ENCODE measurements around the gene C6orf52. TPM values are rescaled to one million over a fixed set of nuclear protein-coding genes. Genes with fewer than 3 reads are reported as not detected.
"Not testable (repeated sequence)": the region's sequence is repeated elsewhere in the genome, so short reads cannot be mapped to it uniquely, and the experiment has no call there.

The C6orf52 gene
- total RNA-seq, result not detected

DNA sequence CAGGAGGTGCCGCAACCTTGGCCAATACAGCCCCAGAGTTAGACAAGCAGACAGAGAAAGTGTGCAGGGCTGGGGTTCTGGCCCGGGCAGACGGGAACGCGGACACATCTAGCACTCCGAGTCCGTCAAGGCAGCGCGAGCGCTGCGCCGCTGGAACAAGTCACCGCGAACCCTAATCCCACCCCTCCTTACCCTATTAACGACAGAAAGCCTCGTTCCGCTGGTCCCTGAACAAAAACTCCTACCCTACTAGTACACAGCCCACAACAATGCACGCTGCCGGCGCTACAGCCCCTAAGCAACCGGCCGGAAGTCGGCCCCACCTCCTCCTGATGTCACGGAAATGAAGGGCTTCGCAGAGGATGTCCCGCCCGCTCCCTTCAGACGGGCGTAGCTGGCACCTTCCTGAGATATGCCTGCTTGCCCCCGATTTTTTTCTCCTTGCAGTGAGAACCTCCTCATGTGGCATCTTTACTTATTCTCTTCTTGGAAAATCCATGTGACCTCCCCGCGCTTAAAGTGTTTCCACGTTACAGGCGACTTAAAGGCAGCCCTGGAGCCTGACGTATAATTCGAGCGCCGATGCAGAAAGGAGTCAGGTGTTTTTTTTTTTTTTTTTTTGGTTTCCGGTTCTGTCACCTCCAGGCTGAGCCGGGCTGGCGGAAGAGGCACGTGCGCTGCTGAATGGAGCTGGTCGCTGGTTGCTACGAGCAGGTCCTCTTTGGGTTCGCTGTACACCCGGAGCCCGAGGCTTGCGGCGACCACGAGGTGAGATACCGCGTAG lies at the start of gene C6orf52, which contains the start of gene PAK1IP1:
TSS of gene C6orf52 (minus strand) at position 315 of the 784 bp plus-strand sequence. CDS start 7,066 bp downstream, outside the sequence.
TSS of gene PAK1IP1 (plus strand) at position 671 of the 784 bp plus-strand sequence. CDS start at position 685, 14 bp downstream.
- H3K4me3 Mint-ChIP-seq, result peak within 1 kb of the TSS; percentile 90
- H3K27ac Mint-ChIP-seq, result peak within 1 kb of the TSS; percentile 99
- ATAC-seq (replicated peaks), result peak; percentile 98
- H3K36me3 Mint-ChIP-seq (ENCODE audit: low read depth), result peaks cover 54% of the 10 kb centered on the region
- H3K27me3 Mint-ChIP-seq, result no peaks in the 10 kb centered on the region
- H3K4me1 Mint-ChIP-seq, result no peaks in the 10 kb centered on the region
- no peaks in the 10 kb centered on the region for H3K9me3 Mint-ChIP-seq

DNA sequence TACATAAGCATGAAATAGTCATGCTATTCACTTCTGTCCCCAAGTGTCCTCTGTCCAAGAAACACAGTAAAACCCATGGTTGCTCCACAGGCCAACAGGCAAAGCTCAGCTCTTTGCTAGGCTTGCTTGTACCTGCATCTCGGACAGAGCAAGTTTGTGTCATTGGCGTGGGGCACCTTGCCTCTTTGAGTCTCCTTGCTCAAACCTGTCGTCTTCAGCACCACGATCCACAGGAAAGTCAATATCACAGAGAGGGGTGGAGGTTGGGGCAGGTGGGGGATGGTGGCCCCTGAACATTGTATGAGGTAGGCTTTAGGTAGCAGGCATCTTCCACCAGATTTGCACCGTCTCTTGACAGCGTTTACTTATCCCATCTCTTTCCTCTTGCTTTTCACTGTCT lies 49.1 kb upstream of the C6orf52 start:
- Mint-ChIP-seq H3K9me3 (no peaks in the 10 kb centered on the region), H3K4me1 (peaks cover 20% of the 10 kb centered on the region), H3K4me3 (no peak overlapping the region), H3K36me3 (ENCODE audit: low read depth) (peaks cover 15% of the 10 kb centered on the region), H3K27ac (no peak overlapping the region), H3K27me3 (no peaks in the 10 kb centered on the region)
- ATAC-seq (replicated peaks), result no peak

DNA sequence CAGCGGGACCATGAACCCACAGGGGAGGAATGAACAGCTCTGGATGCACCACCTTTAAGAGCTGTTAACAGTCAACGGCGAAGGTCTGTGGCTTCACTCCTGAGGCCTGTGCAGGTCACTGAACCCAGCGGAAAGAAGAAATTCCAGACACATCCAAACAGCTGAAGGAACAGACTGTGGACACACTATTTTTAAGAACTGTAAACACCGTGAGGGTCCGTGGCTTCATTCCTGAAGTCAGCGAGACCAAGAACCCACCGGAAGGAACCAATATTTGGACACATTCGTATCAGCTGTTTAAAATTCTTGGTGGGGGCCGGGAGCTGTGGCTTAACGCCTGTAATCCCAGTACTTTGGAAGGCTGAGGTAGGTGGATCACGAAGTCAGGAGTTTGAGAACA lies 47.8 kb upstream of the C6orf52 start:
- no peaks in the 10 kb centered on the region for H3K27me3 Mint-ChIP-seq
- peaks cover 4% of the 10 kb centered on the region for H3K36me3 Mint-ChIP-seq (ENCODE audit: low read depth)
- no peak for ATAC-seq (replicated peaks)
- peaks cover 20% of the 10 kb centered on the region for H3K4me1 Mint-ChIP-seq
- no peak overlapping the region for H3K27ac Mint-ChIP-seq
- no peak overlapping the region for H3K4me3 Mint-ChIP-seq
- no peaks in the 10 kb centered on the region for H3K9me3 Mint-ChIP-seq

DNA sequence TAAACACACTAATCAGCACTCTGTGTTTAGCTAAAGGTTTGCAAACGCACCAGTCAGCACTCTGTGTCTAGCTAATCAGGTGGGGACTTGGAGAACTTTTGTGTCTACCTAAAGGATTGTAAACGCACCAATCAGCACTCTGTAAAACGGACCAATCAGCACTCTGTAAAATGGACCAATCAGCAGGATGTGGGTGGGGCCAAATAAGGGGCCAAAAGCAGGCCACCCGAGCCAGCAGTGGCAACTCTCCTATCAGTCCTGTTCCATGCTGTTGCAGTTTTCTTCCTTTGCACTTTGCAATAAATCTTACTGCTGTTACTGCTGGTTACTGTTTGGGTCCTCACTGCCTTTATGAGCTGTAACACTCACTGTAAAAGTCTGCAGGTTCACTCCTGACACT lies 47.2 kb upstream of the C6orf52 start:
- peaks cover 18% of the 10 kb centered on the region for H3K4me1 Mint-ChIP-seq
- not testable (repeated sequence) for H3K4me3 Mint-ChIP-seq; H3K9me3 Mint-ChIP-seq; ATAC-seq (replicated peaks); H3K27ac Mint-ChIP-seq; H3K36me3 Mint-ChIP-seq (ENCODE audit: low read depth); H3K27me3 Mint-ChIP-seq

DNA sequence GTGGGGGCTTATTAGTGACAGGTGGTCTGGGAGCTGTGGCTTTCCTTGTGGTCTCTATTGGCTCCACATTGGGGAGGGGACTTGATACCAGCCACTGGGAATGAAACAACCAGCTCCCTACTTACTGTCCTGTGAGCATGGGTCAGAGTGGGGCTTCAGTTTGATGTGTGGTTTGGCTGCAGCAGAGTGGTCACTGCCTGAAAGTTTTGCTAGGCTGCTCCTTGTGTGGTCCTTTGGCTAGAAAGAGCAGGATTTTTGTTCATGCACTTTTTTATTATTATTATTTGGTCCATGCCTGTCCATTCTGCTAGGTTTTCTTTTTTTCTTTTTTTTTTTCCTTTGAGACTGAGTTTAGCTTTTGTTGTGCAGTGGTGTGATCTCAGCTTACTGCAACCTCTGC lies 45.6 kb upstream of the C6orf52 start:
- H3K4me1 Mint-ChIP-seq, result peaks cover 4% of the 10 kb centered on the region
- no peaks in the 10 kb centered on the region for H3K9me3 Mint-ChIP-seq
- H3K27ac Mint-ChIP-seq, result no peak overlapping the region
- no peak overlapping the region for H3K4me3 Mint-ChIP-seq
- no peaks in the 10 kb centered on the region for H3K27me3 Mint-ChIP-seq
- ATAC-seq (replicated peaks), result no peak
- H3K36me3 Mint-ChIP-seq (ENCODE audit: low read depth), result no peaks in the 10 kb centered on the region

DNA sequence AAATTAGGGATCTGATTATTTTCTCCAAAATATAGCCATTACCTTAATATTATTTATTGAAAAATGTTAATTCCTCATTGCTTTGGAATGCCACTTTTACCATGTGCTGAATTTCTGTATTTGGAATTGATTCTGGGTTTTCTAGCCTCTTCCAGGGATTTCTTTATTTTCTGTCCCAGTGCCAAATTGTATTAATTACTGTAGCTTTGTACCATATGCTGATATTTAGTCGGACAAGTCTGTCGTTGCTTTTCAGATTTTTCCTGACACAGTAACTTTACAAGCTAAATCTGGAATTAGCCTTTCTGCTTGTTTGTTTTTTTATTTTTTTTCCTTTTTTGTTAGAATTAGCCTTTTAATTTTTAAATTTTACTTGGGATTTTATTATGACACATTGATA lies 42.3 kb upstream of the C6orf52 start:
- H3K36me3 Mint-ChIP-seq (ENCODE audit: low read depth), result peaks cover 11% of the 10 kb centered on the region
- H3K9me3 Mint-ChIP-seq, result no peaks in the 10 kb centered on the region

DNA sequence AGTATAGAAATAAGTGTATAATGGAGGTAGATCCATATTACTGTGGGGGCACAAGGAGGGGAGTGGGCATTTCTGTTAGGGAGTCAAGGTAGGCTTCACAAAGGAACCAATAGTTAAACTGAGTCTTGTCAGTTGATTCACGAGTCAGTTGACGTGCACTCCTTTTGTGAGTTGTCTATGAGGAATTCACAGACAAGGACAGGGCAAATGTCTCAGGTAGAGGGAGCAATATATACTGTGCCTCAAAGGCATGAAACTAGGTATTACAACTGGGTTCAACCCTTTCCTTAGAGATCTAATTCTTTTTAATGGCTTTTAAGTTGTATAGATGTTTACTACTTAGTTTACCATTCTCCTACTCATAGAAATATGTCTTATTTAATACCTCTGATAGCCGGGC lies 39.4 kb upstream of the C6orf52 start:
- no peak overlapping the region for H3K27ac Mint-ChIP-seq
- H3K4me3 Mint-ChIP-seq, result no peak overlapping the region
- H3K9me3 Mint-ChIP-seq, result no peaks in the 10 kb centered on the region
- peaks cover 31% of the 10 kb centered on the region for H3K36me3 Mint-ChIP-seq (ENCODE audit: low read depth)
- ATAC-seq (replicated peaks), result no peak
- no peaks in the 10 kb centered on the region for H3K4me1 Mint-ChIP-seq
- no peaks in the 10 kb centered on the region for H3K27me3 Mint-ChIP-seq

More for the DNA sequence above, 42.3 kb upstream of the C6orf52 start:
- no peak overlapping the region for H3K4me3 Mint-ChIP-seq
- ATAC-seq (replicated peaks), result no peak
- no peak overlapping the region for H3K27ac Mint-ChIP-seq
- no peaks in the 10 kb centered on the region for H3K4me1 Mint-ChIP-seq
- no peaks in the 10 kb centered on the region for H3K27me3 Mint-ChIP-seq

DNA sequence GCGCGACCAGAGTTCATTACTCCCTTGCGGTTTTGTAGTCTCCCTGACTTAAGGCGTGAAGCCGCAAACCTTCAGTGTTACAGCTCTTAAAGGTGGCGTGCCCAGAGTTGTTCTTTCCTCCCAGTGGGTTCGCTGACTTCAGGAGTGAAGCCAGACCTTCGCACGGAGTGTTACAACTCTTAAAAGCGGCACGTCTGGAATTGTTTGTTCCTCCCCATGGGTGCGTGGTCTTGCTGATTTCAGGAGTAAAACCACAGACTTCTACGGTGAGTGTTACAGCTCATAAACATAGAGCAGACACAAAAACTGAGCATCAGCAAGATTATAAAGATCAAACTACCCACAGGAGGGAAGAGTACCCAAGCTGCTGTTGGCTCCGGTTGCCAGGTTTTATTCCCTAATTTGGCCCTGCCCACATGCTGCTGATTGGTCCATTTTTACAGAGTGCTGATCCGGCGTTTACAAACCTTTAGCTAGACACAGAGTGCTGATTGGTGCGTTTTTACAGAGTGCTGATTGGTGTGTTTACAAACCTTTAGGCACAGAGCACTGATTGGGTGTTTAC lies 38.8 kb upstream of the C6orf52 start:
- Mint-ChIP-seq H3K9me3 (no peaks in the 10 kb centered on the region), H3K4me3 (no peak overlapping the region), H3K27ac (no peak overlapping the region), H3K27me3 (no peaks in the 10 kb centered on the region), H3K36me3 (ENCODE audit: low read depth) (peaks cover 37% of the 10 kb centered on the region), H3K4me1 (peaks cover under 1% of the 10 kb centered on the region)
- no peak for ATAC-seq (replicated peaks)

DNA sequence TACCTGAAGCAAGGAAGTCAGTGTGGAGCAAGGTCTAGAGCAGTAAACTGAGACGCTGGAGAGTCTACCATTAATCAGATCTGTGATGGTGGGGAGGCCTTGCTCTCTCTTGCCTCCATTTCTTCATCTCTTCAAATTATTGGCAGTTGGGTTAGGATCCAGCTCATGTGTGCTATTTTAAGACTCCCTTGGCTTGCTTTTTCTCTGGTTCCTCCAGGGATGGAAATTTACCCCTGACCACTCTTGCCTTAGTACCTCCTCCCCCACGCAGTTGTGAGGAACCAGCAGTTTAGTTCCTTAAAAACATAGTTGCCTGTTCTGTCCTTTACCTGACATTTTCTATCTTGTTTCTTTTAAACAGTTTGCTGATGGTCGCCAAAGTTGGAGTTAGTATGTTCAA lies 35.8 kb upstream of the C6orf52 start:
- no peak for ATAC-seq (replicated peaks)
- H3K9me3 Mint-ChIP-seq, result no peaks in the 10 kb centered on the region
- peak overlapping the region; percentile 11 for H3K27ac Mint-ChIP-seq
- H3K27me3 Mint-ChIP-seq, result no peaks in the 10 kb centered on the region
- H3K36me3 Mint-ChIP-seq (ENCODE audit: low read depth), result peaks cover 63% of the 10 kb centered on the region
- H3K4me3 Mint-ChIP-seq, result no peak overlapping the region
- H3K4me1 Mint-ChIP-seq, result peaks cover 13% of the 10 kb centered on the region

DNA sequence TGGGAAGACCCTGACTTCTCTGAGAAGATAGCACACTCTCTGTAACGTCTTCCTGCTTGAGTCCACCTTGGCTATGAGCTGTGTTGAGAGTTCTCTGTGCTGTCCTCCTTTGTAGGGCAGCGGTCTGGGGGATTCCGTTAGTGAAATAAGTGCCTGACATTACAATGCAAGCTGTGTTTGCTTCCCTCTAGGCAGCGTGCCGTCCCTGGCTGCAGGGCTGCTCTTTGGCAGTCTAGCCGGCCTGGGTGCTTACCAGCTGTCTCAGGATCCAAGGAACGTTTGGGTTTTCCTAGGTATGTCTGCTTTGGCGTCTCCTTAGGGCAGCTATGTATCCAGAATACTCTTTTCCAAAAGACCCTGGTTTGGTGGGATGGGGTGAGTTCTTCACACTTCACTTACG lies 31.3 kb upstream of the C6orf52 start:
- no peak for ATAC-seq (replicated peaks)
- Mint-ChIP-seq H3K27me3 (no peaks in the 10 kb centered on the region), H3K9me3 (no peaks in the 10 kb centered on the region), H3K4me3 (peak overlapping the region; percentile 24), H3K4me1 (peaks cover 31% of the 10 kb centered on the region), H3K36me3 (ENCODE audit: low read depth) (peaks cover 52% of the 10 kb centered on the region), H3K27ac (peak overlapping the region; percentile 79)

DNA sequence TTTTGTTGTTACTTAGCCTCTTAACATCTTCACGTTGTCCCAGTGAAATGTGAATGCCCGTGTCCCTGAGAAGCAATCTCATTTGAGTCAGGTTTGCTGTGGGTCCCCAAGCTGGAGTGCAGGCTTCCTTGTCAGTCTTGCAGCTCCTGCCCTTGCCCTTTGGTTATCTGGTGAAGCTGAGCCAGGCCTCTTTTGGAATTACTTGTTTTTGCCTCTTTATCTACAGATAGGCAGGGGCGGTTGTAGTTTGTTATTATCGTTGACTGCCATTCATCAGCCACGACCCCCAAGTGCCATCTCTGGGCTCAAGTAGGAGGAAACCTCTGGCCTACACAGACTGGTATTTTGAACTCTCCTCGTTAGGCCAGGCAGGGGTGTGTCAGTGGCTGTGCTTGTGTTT lies 30.6 kb upstream of the C6orf52 start:
- H3K4me3 Mint-ChIP-seq, result peak overlapping the region; percentile 24
- peaks cover 31% of the 10 kb centered on the region for H3K4me1 Mint-ChIP-seq
- H3K36me3 Mint-ChIP-seq (ENCODE audit: low read depth), result peaks cover 46% of the 10 kb centered on the region
- H3K27ac Mint-ChIP-seq, result peak overlapping the region; percentile 79
- H3K9me3 Mint-ChIP-seq, result no peaks in the 10 kb centered on the region
- no peak for ATAC-seq (replicated peaks)
- no peaks in the 10 kb centered on the region for H3K27me3 Mint-ChIP-seq

DNA sequence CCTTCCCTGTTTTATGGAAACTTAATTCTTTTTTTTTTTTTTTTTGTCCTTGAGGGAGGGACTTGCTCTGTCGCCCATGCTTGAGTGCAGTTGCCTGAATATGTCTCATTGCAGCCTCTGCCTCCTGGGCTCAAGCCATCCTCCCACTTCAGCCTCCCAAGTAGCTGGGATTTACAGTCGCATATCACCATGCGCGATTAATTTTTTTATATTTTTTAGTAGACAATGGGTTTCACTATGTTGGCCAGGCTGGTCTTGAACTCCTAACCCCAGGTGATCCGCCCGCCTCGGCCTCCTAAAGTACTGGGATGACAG lies 29.1 kb upstream of the C6orf52 start:
- Mint-ChIP-seq H3K9me3 (no peaks in the 10 kb centered on the region), H3K27ac (peak overlapping the region; percentile 98)
- ATAC-seq (replicated peaks), result no peak

DNA sequence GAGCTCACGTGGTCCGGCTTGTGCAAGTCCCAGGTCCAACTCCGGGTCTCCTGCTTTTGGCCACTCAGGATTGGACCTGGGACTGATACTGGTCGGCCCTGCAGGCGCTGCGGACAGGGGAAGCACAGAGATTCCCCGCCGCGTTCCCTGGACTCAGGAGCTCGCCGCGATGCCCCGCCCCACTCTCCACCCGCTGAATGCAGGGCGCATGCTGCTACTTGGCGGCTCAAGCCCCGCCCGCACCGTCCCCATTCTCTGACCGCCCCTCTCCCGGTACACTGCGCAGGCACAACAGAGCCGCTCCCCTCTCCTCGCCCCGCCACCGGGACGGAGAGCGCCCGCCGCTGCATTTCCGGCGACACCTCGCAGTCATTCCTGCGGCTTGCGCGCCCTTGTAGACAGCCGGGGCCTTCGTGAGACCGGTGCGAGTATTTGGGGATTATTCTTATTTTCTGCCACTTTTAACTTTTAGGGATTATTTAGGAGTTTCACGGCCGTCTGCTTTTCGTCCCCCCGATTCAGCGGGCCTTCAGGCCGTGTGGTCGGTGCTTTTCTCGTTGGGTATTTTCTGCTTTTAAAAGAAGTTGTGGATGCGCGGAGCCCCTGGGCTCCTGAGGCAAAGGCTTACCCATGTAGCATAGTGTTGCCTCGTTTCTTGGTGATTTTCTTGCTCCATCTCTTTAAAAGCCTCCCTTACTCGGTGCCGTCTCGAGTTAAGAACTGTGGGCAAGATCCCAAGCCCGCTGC lies 28.6 kb upstream of the C6orf52 start, which contains the start of gene TMEM14C:
TSS of gene TMEM14C (plus strand) at position 251 of the 747 bp plus-strand sequence. CDS start 1,544 bp downstream, outside the sequence.
- Mint-ChIP-seq H3K4me1 (peaks cover 28% of the 10 kb centered on the region), H3K4me3 (peak within 1 kb of the TSS; percentile 97), H3K27me3 (no peaks in the 10 kb centered on the region), H3K27ac (peak within 1 kb of the TSS; percentile 98), H3K36me3 (ENCODE audit: low read depth) (peaks cover 25% of the 10 kb centered on the region), H3K9me3 (no peaks in the 10 kb centered on the region)
- ATAC-seq (replicated peaks), result peak; percentile 97

More for the DNA sequence above, 29.1 kb upstream of the C6orf52 start:
- peak overlapping the region; percentile 97 for H3K4me3 Mint-ChIP-seq
- peaks cover 31% of the 10 kb centered on the region for H3K36me3 Mint-ChIP-seq (ENCODE audit: low read depth)
- H3K27me3 Mint-ChIP-seq, result no peaks in the 10 kb centered on the region
- peaks cover 31% of the 10 kb centered on the region for H3K4me1 Mint-ChIP-seq

DNA sequence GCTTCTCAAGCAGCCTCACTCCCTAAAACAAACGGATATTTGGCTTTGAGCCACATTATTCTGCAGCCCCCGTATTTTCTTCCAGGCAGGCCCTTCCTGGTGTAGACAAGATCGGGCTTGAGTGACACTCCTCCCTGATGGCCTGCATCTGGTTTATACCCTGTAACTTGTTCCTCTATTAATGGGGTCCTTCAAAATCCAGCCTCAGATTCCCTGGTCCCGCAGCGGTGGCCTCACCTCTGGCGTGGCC lies 28.1 kb upstream of the C6orf52 start:
- Mint-ChIP-seq H3K27ac (peak overlapping the region; percentile 98), H3K36me3 (ENCODE audit: low read depth) (peaks cover 21% of the 10 kb centered on the region), H3K4me1 (peaks cover 25% of the 10 kb centered on the region), H3K27me3 (no peaks in the 10 kb centered on the region), H3K4me3 (peak overlapping the region; percentile 97), H3K9me3 (no peaks in the 10 kb centered on the region)
- no peak for ATAC-seq (replicated peaks)
